Measurements from ENCODE around the gene TRABD2A.
A peak's percentile ranks its signal among the peaks of the same experiment; 100 is the strongest.
"Not testable (repeated sequence)": the region's sequence is repeated elsewhere in the genome, so short reads cannot be mapped to it uniquely, and the experiment has no call there.

Gene TRABD2A

GRCh38 chr2:84815146-84815545 lies 65.7 kb downstream of the TRABD2A start:
- FAIRE-seq = no peak

DNA sequence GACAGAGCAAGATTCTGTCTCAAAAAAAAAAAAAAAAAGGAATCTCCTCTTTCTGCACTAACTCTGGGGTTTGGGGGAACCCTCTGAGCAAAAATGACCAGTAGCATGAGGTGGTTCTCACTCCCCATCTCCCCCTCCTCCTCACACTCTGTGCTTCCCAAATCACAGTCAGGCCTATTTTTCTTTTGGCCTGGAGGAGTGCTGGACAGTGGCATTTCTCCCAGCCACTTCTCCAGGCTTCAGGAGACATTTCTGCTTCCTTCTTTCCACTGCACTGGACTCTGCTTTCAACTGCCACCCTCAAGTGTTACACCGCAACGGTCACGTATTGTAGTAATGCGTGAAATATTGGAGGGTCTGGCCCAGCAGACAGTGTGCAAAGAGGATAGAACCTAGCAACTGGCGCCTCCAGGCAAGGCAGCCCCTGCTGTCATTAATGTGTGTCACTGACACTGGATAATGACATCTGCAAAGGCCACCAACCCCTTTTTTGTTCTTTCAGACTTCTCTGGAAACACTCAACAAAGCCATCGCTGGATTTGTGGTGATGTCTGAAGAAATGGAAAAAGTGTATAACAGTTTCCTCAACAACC lies 68.9 kb downstream of the TRABD2A start:
- no peak for FAIRE-seq

DNA sequence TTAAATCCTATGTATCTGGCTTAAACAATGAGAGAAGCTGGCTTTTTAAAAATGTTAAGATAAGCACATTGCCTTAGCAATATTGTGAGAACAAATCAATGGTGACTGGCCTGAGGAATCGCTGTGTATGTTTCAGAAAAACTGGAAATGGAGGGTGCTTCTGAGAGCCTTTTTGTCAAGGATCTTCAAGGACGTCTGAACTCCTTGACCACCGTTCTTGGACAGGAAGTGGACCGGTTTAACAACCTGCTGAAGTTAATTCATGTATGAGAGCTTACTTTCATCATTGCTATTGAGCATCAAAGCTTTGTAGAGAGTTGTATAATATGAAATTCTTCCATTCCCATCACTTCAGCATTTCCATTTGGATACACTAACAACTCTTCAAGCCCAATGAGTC lies 72.6 kb downstream of the TRABD2A start:
- FAIRE-seq = no peak

DNA sequence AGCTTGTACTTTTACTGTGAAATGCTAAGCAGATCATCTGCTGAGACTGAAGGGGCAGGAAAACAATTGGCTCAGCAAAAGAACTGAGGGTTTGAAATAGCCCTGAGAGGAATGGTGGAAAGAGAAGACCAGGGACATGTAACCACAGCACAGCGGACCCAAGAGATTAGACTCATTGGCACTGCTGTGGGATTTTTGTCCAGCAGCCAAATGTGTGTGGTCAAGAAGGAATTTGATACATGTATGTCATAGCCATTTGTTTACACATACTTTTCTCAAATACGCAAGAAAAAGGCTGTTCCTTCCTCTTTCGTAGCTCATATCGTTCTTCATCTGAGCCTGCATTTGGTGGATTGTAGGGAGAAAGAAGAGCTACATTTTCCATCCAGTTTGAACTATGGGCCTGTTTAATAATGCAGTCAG lies 73.8 kb downstream of the TRABD2A start:
- FAIRE-seq = peak; percentile 96

- peak; percentile 9 for FAIRE-seq
Measured at GRCh38 chr2:84805250-84805958, 75.5 kb downstream of the TRABD2A start.

DNA sequence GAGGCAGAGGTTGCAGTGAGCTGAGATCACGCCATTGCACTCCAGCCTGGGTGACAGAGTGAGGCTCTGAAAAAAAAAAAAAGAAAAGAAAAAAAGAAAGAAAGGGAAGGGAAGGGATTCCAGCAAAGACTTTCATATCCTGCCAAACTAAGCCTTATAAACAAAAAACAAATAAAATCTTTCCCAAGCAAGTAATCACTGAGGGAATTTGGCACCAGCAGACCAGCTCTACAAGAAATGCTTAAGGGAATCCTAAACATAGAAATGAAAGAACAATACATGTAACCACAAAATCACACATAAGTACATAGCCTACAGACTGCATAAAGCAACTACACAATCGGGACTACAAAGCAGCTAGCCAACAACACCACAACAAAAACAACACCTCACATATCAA lies 79.1 kb downstream of the TRABD2A start:
- FAIRE-seq = no peak

GRCh38 chr2:84800194-84800805 lies 80.6 kb downstream of the TRABD2A start:
- FAIRE-seq = no peak

- no peak for FAIRE-seq
Measured at GRCh38 chr2:84799772-84800171, 81.1 kb downstream of the TRABD2A start.

DNA sequence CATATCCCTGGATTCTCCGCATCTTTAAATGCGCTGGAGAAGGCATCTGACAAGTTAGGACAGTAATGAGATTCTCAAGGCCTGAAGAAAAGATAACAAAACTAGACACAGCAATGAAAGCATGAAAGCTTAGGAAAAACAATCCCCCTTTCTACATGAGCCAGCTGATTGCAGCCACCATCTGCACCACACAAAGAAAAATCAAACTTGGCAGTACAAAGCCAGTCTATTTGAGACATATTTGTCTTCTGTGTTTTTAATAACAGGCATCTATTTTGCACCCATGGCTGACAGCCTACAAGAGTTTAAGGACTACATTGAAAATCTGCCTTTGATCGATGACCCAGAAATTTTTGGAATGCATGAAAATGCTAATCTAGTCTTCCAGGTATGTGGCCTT lies 83.6 kb downstream of the TRABD2A start:
- no peak for FAIRE-seq

- FAIRE-seq = no peak
Measured at GRCh38 chr2:84796798-84797197, 84.1 kb downstream of the TRABD2A start.

DNA sequence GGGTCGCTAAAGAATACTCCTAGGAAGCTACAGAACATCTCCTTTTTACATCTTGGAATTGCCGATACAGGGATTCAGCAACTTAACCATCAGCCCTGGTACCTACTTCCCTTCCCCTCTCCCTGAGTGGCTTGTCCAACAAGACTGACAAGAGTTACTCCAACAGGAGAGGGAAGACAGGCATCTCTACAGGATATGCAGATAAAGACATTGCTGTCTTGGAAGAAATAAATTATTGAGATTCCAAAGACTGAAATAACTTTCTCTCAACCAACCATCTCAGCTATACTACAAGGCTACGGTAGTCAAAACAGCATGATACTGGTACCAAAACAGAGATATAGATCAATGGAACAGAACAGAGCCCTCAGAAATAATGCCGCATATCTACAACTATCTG lies 87.2 kb downstream of the TRABD2A start:
- FAIRE-seq = no peak

- FAIRE-seq = no peak
Measured at GRCh38 chr2:84792856-84793522, 87.9 kb downstream of the TRABD2A start.

GRCh38 chr2:84788498-84788897 lies 92.4 kb downstream of the TRABD2A start:
- FAIRE-seq = no peak

DNA sequence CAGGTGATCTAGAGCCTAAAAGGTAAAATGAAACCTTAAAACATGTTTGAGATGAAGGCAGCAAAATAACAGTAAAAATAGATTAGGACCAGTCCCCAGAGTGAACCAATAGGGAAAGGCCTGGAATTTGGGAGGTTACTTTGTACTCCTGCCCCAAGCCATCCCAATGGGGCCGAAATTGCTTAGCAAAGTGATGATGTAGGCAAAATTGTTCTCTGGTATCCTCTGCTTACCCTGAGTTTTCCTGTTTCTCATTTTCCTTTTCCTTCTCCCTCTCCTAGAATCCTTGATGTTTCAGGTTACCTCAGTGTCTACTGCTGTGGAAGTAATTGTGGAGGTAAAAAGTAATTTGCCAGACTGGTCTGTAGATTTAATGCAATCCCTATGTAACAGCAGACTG lies 92.9 kb downstream of the TRABD2A start:
- FAIRE-seq = no peak

DNA sequence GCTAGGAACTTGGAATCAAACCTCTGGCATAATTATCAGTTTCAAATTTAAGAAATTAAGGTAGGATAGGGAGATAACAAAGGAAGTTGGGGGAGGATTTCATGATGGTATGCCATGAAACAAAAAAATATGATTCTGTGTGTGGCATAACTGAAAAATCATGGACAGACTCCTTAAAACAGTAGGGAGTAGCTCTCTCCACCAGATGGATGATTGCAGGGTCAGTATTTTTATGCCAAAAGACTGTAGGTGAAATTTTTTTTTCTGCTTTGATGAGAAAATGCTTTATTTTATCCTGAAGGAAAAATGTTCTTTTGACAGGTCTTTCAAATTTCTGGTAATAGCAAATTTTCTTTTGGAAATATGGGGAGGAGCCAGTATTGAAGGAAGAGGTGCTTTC lies 94.3 kb downstream of the TRABD2A start:
- no peak for FAIRE-seq

GRCh38 chr2:84785950-84786349 lies 94.9 kb downstream of the TRABD2A start:
- FAIRE-seq = no peak

- no peak for FAIRE-seq
Measured at GRCh38 chr2:84782717-84783442, 98.0 kb downstream of the TRABD2A start.

- FAIRE-seq = no peak
Measured at GRCh38 chr2:84781942-84782716, 98.8 kb downstream of the TRABD2A start.

DNA sequence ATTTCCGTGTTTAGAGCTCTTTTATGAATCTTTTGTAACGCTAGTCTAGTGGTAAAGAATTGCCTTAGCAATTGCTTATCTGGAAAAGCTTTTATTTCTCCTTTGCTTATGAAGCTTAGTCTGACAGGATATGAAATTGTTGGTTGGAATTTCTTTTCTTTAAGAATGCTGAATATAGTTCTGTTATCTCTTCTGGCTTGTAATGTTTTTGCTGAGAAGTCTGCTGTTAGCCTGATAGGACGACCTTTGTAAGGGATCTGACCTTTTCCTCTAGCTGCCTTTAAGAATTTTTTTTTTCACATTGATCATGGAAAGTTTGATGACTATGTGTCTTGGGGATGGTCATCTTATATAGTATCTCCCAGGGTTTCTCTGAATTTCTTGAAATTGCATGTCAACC lies 101.1 kb downstream of the TRABD2A start:
- no peak for FAIRE-seq

DNA sequence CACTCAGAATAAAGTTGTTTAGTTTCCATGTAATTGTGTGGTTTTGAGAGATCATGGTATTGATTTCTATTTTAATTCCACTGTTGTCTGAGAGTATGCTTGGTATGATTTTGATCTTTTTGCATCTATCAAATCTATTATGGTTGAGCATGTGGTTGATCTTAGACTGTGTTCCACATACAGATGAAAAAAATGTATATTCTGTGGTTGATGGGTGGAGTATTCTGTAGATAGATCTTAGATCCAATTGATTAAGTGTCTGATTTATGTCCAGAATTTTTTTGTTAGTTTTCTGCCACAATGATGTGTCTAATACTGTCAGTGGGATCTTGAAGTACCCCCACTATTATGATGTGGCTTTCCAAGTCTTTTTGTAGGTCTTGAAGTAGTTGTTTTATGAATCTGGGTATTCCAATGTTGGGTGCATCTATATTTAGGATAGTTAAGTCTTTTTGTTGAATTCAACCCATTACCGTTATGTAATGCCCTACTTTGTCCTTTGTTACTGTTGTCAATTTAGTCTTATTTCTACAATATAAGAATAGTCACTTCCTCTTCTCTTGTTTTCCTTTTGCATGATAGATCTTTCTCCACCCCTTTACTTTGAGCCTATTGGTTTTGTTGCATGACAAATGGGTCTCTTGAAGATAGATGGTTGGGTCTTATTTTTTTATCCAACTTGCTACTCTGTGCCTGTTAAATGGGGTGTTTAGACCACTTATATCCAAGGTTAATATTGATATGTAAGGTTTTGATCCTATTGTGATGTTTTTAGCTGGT lies 101.8 kb downstream of the TRABD2A start:
- no peak for FAIRE-seq

DNA sequence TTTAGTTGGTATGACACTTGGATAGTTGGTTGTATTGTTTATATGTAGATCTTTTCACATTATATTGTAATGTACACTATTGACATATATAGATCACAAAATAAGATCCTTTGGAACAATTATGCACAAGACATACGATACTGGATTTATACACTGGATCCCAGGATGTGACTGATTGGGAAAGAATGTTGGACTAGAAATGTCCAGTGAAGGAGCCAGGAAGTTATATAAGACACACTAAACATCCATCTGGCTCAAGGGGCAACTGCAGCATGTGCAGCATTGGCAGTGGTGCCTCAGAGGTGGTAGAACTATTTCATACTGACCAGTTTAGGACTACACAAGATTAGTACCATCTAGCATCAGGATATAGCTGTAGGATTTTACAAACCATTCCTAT lies 104.9 kb downstream of the TRABD2A start:
- peak; percentile 31 for FAIRE-seq

GRCh38 chr2:84773562-84773961 lies 107.3 kb downstream of the TRABD2A start:
- FAIRE-seq = not testable (repeated sequence)
